BE2C (cell line): ENCODE results near the gene TMEM229B.

Experiments used
- DNase-seq: peaks from one replicate; pipeline ENCODE4 v3.0.0-alpha.2; 2020
- H3K27me3 ChIP-seq: fragments of 250-450 bp; sonication (Bioruptor Pico); 2 replicates; pipeline ENCODE4 v1.5.1; 2020; ENCODE audit warnings: mild to moderate bottlenecking
- H3K36me3 ChIP-seq: fragments of 250-450 bp; sonication (Bioruptor Pico); 2 replicates; pipeline ENCODE4 v1.5.1; 2020; ENCODE audit warnings: mild to moderate bottlenecking
- H3K4me1 ChIP-seq: fragments of 250-450 bp; sonication (Bioruptor Pico); 2 replicates; pipeline ENCODE4 v1.5.1; 2020
- H3K4me3 ChIP-seq: 2 replicates; pipeline ENCODE4 v1.5.1; 2011; ENCODE audit warnings: low read depth, low read length
- H3K9me3 ChIP-seq: fragments of 250-450 bp; sonication (Bioruptor Pico); 2 replicates; pipeline ENCODE4 v1.5.1; 2020
- TF ChIP-seq, protein P1 (sequence below): IDR thresholded peaks from 2 replicates; pipeline ENCODE4 v1.5.1; 2012; ENCODE audit warnings: mild to moderate bottlenecking, low read depth, low read length

The TMEM229B gene

GRCh38 chr14:67526181-67526580 lies 37.7 kb upstream of the TMEM229B start:
- no peaks in the 10 kb centered on the region for H3K36me3 ChIP-seq
- H3K27me3 ChIP-seq: peaks cover 37% of the 10 kb centered on the region
- DNase-seq: no peak
- H3K4me1 ChIP-seq: no peaks in the 10 kb centered on the region
- no peaks in the 10 kb centered on the region for H3K9me3 ChIP-seq
- TF ChIP-seq, protein P1, sequence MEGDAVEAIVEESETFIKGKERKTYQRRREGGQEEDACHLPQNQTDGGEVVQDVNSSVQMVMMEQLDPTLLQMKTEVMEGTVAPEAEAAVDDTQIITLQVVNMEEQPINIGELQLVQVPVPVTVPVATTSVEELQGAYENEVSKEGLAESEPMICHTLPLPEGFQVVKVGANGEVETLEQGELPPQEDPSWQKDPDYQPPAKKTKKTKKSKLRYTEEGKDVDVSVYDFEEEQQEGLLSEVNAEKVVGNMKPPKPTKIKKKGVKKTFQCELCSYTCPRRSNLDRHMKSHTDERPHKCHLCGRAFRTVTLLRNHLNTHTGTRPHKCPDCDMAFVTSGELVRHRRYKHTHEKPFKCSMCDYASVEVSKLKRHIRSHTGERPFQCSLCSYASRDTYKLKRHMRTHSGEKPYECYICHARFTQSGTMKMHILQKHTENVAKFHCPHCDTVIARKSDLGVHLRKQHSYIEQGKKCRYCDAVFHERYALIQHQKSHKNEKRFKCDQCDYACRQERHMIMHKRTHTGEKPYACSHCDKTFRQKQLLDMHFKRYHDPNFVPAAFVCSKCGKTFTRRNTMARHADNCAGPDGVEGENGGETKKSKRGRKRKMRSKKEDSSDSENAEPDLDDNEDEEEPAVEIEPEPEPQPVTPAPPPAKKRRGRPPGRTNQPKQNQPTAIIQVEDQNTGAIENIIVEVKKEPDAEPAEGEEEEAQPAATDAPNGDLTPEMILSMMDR: no peak
- no peak overlapping the region for H3K4me3 ChIP-seq

GRCh38 chr14:67525389-67525788 lies 36.9 kb upstream of the TMEM229B start:
- Histone ChIP-seq H3K4me1 (no peaks in the 10 kb centered on the region), H3K4me3 (no peak overlapping the region), H3K27me3 (peaks cover 37% of the 10 kb centered on the region), H3K9me3 (no peaks in the 10 kb centered on the region), H3K36me3 (no peaks in the 10 kb centered on the region)
- TF ChIP-seq, protein P1: no peak
- no peak for DNase-seq

- Histone ChIP-seq H3K4me1 (no peaks in the 10 kb centered on the region), H3K4me3 (no peak overlapping the region), H3K36me3 (no peaks in the 10 kb centered on the region), H3K9me3 (no peaks in the 10 kb centered on the region), H3K27me3 (peaks cover 37% of the 10 kb centered on the region)
- no peak for DNase-seq
- TF ChIP-seq, protein P1: no peak
Measured at GRCh38 chr14:67524634-67524963, 36.1 kb upstream of the TMEM229B start.

GRCh38 chr14:67523764-67524633 lies 35.5 kb upstream of the TMEM229B start:
- DNase-seq: no peak
- Histone ChIP-seq H3K4me3 (no peak overlapping the region), H3K4me1 (no peaks in the 10 kb centered on the region), H3K27me3 (peaks cover 43% of the 10 kb centered on the region), H3K9me3 (no peaks in the 10 kb centered on the region), H3K36me3 (no peaks in the 10 kb centered on the region)
- TF ChIP-seq, protein P1: no peak

- H3K4me3 ChIP-seq: no peak overlapping the region
- H3K4me1 ChIP-seq: no peaks in the 10 kb centered on the region
- no peaks in the 10 kb centered on the region for H3K36me3 ChIP-seq
- H3K27me3 ChIP-seq: peaks cover 54% of the 10 kb centered on the region
- H3K9me3 ChIP-seq: no peaks in the 10 kb centered on the region
- DNase-seq: no peak
- TF ChIP-seq, protein P1: no peak
Measured at GRCh38 chr14:67522270-67522669, 33.7 kb upstream of the TMEM229B start.

DNA sequence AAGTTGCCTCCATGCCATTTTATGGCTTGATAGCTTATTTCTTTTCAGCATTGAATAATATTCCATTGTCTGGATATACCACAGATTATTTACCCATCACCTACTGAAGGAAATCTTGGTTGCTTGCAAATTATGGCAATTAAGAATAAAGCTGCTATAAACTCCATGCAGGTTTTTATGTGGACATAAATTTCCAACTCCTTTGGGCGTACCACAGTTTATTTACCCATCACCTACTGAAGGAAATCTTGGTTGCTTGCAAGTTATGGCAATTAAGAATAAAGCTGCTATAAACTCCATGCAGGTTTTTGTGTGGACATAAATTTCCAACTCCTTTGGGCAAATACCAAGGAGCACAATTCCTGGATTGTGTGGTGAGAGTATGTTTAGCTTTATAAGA lies 32.0 kb upstream of the TMEM229B start:
- H3K4me3 ChIP-seq: no peak overlapping the region
- H3K4me1 ChIP-seq: no peaks in the 10 kb centered on the region
- TF ChIP-seq, protein P1: no peak
- peaks cover 63% of the 10 kb centered on the region for H3K27me3 ChIP-seq
- DNase-seq: no peak
- H3K36me3 ChIP-seq: no peaks in the 10 kb centered on the region
- H3K9me3 ChIP-seq: no peaks in the 10 kb centered on the region
